ENCODE measurements around the gene IL15RA. TPM values are rescaled to one million over a fixed set of nuclear protein-coding genes. Genes with fewer than 3 reads are reported as not detected.
A peak's percentile ranks its signal among the peaks of the same experiment; 100 is the strongest.

IL15RA gene
- total and polyA plus RNA-seq, 10 donors, result 9.9 to 37.4 (median 21.0) TPM

GRCh38 chr10:6009150-6009549 lies 31.8 kb upstream of the IL15RA start:
- 45 to 59% (median 56%) methylated on average over 2 of the region's 2 CpGs for WGBS, 5 donors
- TF ChIP-seq POLR2AphosphoS5 (IDR thresholded peaks at IDR 0.05) (no peak), POLR2A (IDR thresholded peaks at IDR 0.05) (no peak), CTCF (IDR thresholded peaks at IDR 0.05 in 8 of 11, conservative IDR thresholded peaks at IDR 0.05 in 3 of 11) (no peak)
- Histone ChIP-seq H3K27me3 (replicated peaks in 1 of 7) (no peaks in the 10 kb centered on the region), H3K4me1 (peaks cover 0 to 5% (median 4%) of the 10 kb centered on the region in 6 donors), H3K4me3 (peak overlapping the region in 1 of 8 donors; percentile 14), H3K9me3 (peaks cover 0 to 12% (median 9%) of the 10 kb centered on the region in 8 donors), H3K27ac (peak overlapping the region in 5 of 8 donors; percentile 8 to 51 (median 46)), H3K36me3 (peaks cover 0 to 5% (median 0%) of the 10 kb centered on the region in 6 donors)
- no peak for DNase-seq
- intact Hi-C loops (cut with DNase I; ENCODE audit: low total_unique reads), result no loop called here

DNA sequence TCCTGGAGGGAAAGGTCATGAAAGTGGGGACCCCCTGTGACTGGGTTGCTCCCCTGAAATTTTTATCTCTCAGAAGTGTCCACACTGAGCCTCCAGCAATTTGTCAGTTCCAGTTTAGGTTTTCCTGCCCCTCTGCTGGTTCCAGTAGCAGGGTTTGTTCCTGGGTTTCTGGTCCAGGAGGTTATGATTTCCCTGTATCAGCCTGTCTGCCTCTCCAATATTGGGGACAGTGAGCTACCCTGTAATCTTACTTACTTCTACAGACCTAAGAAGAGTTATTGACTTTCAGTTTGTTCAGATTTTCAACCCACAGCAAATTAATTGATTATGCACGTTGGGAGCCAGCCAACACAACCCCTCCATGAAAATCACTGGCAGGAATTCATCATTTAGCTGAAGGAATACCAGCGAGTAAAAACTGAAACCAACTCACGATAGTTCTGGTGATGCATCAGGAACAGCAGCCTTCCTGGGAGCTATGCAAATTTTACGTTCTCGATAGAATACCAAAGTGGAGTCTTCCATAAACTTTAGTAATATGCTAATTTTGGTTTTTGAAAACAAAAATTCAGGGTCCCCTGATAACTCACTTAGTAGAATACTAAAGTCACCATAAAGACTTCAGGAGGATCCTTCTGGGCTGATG lies 31.3 kb upstream of the IL15RA start:
- H3K4me3 ChIP-seq, result peak overlapping the region in 2 of 8 donors; percentile 8 to 14
- peaks cover 0 to under 1% (median 0%) of the 10 kb centered on the region in 6 donors for H3K4me1 ChIP-seq
- DNase-seq, result no peak
- H3K9me3 ChIP-seq, result peaks cover 0 to 12% (median 9%) of the 10 kb centered on the region in 8 donors
- H3K27ac ChIP-seq, result peak overlapping the region in 5 of 8 donors; percentile 8 to 51 (median 46)
- TF ChIP-seq POLR2A (IDR thresholded peaks at IDR 0.05) (no peak), POLR2AphosphoS5 (IDR thresholded peaks at IDR 0.05) (no peak), CTCF (IDR thresholded peaks at IDR 0.05 in 8 of 11, conservative IDR thresholded peaks at IDR 0.05 in 3 of 11) (no peak)
- H3K36me3 ChIP-seq, result peaks cover 0 to 5% (median 0%) of the 10 kb centered on the region in 6 donors
- WGBS, 5 donors, result 71 to 86% (median 79%) methylated on average over 5 of the region's 5 CpGs
- no peaks in the 10 kb centered on the region for H3K27me3 ChIP-seq (replicated peaks in 1 of 7)
- intact Hi-C loops (cut with DNase I; ENCODE audit: low total_unique reads), result no loop called here

- intact Hi-C loops (cut with DNase I; ENCODE audit: low total_unique reads), result no loop called here
- Histone ChIP-seq H3K4me1 (no peaks in the 10 kb centered on the region), H3K9me3 (peaks cover 0 to 12% (median 9%) of the 10 kb centered on the region in 8 donors), H3K4me3 (no peak overlapping the region), H3K27ac (no peak overlapping the region), H3K27me3 (replicated peaks in 1 of 7) (no peaks in the 10 kb centered on the region), H3K36me3 (no peaks in the 10 kb centered on the region)
- TF ChIP-seq CTCF (IDR thresholded peaks at IDR 0.05 in 8 of 11, conservative IDR thresholded peaks at IDR 0.05 in 3 of 11), result no peak
- TF ChIP-seq POLR2AphosphoS5 (IDR thresholded peaks at IDR 0.05), result no peak
- TF ChIP-seq POLR2A (IDR thresholded peaks at IDR 0.05), result no peak
- DNase-seq, result no peak
- 3 to 100% (median 100%) methylated on average over 1 of the region's 1 CpG for whole genome bisulfite sequencing, 5 donors
Measured at GRCh38 chr10:6006991-6007390, 29.6 kb upstream of the IL15RA start.

DNA sequence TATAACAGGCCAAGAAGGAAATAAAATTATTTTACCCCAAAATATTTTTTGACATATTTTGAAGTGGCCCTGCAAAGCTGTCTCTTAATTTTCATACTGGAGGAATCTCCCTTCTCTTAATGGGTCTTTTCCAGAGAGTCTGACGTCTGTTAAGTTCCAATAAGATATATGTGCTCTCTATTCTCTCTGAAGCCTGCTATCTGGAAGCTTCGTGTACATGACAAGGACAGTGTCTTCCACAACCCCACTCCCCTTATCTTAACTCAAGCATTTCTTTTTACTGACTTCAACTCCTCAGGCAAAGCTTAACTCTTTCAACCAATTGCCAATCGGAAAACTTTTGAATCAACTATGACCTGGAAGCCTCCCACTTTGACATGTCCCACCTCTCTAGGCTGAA lies 29.2 kb upstream of the IL15RA start:
- intact Hi-C loops (cut with DNase I; ENCODE audit: low total_unique reads), result no loop called here
- no peak overlapping the region for H3K4me3 ChIP-seq
- TF ChIP-seq CTCF (IDR thresholded peaks at IDR 0.05 in 8 of 11, conservative IDR thresholded peaks at IDR 0.05 in 3 of 11) (no peak), POLR2AphosphoS5 (IDR thresholded peaks at IDR 0.05) (no peak), POLR2A (IDR thresholded peaks at IDR 0.05) (no peak)
- H3K4me1 ChIP-seq, result no peaks in the 10 kb centered on the region
- no peak for DNase-seq
- WGBS, 5 donors, result 75 to 86% (median 82%) methylated on average over 3 of the region's 3 CpGs
- no peak overlapping the region for H3K27ac ChIP-seq
- H3K9me3 ChIP-seq, result peaks cover 0 to 12% (median 9%) of the 10 kb centered on the region in 8 donors
- no peaks in the 10 kb centered on the region for H3K36me3 ChIP-seq
- H3K27me3 ChIP-seq (replicated peaks in 1 of 7), result no peaks in the 10 kb centered on the region
